NCI-H510A (cell line): Measurements from ENCODE around the gene IYD.

Experiments used
- DNase-seq: peaks from one replicate; lab custom pipeline; 2025; lab: John Stamatoyannopoulos, UW

Gene IYD

GRCh38 chr6:150394899-150395295 lies 26.1 kb downstream of the IYD start:
- no peak for DNase-seq

- DNase-seq, result peak; percentile 38
Observed at GRCh38 chr6:150395388-150396009, 26.7 kb downstream of the IYD start.

GRCh38 chr6:150403458-150404246 lies 34.8 kb downstream of the IYD start:
- DNase-seq, result no peak

GRCh38 chr6:150406948-150407347 lies 38.1 kb downstream of the IYD start:
- no peak for DNase-seq

- no peak for DNase-seq
Observed at GRCh38 chr6:150408842-150409241, 40.0 kb downstream of the IYD start.

- no peak for DNase-seq
Observed at GRCh38 chr6:150409576-150410066, 40.8 kb downstream of the IYD start.

GRCh38 chr6:150410399-150410798 lies 41.6 kb downstream of the IYD start:
- DNase-seq, result no peak

- no peak for DNase-seq
Observed at GRCh38 chr6:150410906-150411305, 42.1 kb downstream of the IYD start.

GRCh38 chr6:150412221-150412620 lies 43.4 kb downstream of the IYD start:
- DNase-seq, result no peak

- no peak for DNase-seq
Observed at GRCh38 chr6:150413198-150413597, 44.4 kb downstream of the IYD start.

- DNase-seq, result no peak
Observed at GRCh38 chr6:150413781-150414281, 45.0 kb downstream of the IYD start.

GRCh38 chr6:150416128-150416527 lies 47.3 kb downstream of the IYD start:
- no peak for DNase-seq

GRCh38 chr6:150417250-150417649 lies 48.4 kb downstream of the IYD start:
- DNase-seq, result no peak

GRCh38 chr6:150417899-150418826 lies 49.4 kb downstream of the IYD start:
- no peak for DNase-seq

- no peak for DNase-seq
Observed at GRCh38 chr6:150418827-150419594, 50.2 kb downstream of the IYD start.

- DNase-seq, result no peak
Observed at GRCh38 chr6:150420428-150420827, 51.6 kb downstream of the IYD start.

- DNase-seq, result no peak
Observed at GRCh38 chr6:150420926-150421325, 52.1 kb downstream of the IYD start.

- DNase-seq, result no peak
Observed at GRCh38 chr6:150425508-150425907, 56.7 kb downstream of the IYD start.

GRCh38 chr6:150426198-150426597 lies 57.4 kb downstream of the IYD start:
- no peak for DNase-seq

GRCh38 chr6:150427037-150427602 lies 58.3 kb downstream of the IYD start:
- DNase-seq, result no peak

- no peak for DNase-seq
Observed at GRCh38 chr6:150427843-150428242, 59.0 kb downstream of the IYD start.
